ENCODE data around the gene CACNA1I.

Gene CACNA1I

DNA sequence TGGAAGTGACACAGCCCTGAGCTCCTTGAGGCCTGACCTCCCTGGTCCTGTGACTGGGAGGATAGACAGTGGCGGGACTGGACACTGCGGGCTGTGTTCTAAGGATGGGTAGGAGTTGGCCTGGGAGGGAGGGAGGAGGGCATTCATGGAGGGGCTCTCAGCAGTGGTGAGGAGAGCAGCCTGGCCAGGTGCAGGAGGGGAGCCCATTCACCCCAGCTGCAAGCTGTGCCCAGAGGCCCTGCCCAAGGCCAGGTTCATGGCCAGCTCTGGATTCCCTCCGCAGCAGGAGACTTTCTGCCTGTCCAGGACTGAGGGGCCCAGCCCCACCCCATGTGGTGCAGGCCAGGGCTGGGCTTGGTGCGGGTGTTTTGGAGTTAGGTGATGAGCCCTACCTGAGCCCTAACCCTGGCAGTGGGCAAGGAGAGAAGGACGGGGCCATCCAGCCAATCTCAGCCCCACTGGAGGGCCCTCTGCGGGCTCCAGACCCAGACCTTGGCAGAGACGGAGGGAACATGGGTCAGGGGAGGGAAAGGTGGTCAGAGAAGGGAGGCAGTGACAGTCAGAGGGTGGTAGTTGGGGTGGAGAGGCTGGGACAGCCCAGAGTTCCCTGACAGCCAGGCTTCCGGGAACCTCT is 26.8 kb downstream of the CACNA1I start:
- no peak for DNase-seq (ENCODE audit: low spot score)

DNA sequence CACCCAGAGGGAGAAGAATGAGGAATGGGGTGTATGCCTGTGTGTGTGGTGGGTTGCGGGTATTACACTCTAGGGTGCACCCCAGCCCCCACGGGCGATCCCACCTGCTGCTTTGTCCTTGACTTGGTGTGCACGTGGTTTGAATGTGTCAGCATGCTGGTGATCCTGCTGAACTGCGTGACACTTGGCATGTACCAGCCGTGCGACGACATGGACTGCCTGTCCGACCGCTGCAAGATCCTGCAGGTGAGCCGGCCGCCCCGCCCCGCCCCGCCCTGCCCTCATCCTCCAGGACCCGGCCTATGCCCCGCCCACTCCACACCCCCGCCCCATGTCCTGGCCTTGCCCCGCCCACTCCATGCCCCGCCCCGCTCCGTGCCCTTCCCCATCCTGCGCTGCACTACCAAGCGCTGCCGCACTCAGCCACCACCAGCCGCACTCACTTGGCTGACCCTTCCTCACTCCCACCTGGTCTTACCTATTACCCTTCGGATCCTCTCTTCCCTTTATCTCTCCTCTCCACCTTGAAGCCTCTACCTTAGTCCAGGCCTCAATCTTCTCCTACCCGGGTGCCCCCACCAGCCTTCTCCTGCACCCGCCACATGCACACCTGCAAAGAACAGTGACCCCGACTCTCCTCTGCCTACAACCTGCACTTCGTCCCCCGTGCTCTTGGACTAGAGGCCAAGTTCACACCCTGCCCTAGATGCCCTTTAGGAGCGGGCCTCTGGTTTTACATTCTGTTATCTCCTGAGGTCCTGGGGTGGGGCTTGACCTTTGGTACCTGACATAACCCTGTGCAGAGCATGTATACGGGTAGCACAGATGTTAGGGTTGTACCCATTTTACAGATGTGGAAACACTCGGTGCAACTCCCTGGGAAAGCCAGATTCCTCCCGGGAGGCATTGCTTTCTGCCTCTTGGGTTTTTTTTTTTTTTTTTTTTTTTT is 27.7 kb downstream of the CACNA1I start:
- no peak for DNase-seq (ENCODE audit: low spot score)

GRCh38 chr22:39600491-39601179 is 30.1 kb downstream of the CACNA1I start:
- no peak for DNase-seq (ENCODE audit: low spot score)

DNA sequence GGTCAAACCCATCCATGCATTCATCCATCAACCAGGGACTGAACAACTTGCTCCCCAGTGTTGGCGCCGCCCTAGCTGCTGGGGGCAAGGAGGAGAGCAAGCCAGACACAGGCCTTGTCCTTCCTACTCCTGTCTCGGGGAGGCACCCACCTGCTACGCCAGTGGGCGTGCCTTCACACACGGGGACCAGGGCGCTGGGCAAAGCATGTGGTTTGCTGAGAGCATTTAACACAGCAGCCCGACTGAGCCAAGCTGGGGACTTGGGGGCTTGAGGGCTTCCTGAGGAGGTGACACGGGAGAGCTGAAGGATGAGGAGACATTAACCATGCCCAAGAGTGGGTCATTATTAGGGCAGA is 30.6 kb downstream of the CACNA1I start:
- no peak for DNase-seq (ENCODE audit: low spot score)

DNA sequence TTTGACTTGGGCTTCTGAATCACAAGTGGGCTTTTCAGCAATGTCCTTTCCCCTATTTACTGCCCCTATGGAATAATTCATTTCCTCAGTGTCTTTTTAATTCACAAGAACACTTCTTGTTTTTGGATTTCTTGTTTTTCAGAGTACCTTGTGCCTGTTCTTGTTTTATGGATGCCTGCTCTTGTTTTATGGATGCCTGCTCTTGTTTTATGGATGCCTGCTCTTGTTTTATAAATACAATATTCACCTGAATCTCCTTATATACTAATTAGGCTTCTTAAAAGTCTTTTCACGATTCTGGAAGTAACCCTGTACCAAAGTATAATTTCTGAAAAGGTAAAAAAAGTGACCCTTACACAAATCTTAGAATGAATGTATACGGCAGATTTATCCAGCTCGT is 32.8 kb downstream of the CACNA1I start:
- DNase-seq (ENCODE audit: low spot score) = no peak

DNA sequence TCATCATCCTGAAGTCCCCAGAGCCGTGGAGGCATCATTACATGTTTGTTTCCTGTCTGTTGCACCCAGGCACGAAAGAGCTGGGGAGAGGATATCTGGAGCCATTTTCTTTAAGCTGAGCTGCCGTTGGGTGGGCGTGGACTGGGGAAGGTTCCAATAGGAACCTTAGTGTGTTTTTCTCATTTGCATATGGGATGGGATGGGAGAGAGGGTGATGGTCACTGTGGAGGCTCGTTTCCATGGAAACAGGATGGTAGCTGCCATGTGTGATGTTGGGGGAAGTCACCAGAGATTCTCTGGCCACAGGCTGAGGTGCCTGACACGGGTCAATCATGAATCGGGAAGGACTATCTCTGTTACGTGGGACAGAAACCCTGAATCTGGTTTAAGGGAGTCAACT is 39.7 kb downstream of the CACNA1I start:
- no peak for DNase-seq (ENCODE audit: low spot score)

DNA sequence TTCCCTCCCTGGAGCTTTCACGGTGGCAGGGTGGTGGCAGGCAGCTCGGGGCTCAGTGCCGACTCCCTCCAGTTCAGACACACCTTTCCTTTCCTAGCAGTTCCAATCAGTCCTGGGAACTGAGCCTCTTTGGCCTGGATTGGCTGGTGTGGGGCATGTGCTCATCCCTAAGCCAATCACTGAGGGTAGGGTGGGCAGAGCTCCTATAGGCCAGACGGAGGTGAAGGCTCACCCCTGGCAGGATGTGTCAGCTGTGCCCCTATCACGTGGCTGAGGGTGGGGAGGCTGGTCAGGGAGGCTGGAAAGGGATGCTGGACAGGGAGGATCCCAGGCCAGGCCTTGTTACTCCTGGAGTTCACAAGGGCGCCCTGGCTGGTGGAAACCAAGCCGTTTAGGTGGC is 40.2 kb downstream of the CACNA1I start:
- DNase-seq (ENCODE audit: low spot score) = no peak

DNA sequence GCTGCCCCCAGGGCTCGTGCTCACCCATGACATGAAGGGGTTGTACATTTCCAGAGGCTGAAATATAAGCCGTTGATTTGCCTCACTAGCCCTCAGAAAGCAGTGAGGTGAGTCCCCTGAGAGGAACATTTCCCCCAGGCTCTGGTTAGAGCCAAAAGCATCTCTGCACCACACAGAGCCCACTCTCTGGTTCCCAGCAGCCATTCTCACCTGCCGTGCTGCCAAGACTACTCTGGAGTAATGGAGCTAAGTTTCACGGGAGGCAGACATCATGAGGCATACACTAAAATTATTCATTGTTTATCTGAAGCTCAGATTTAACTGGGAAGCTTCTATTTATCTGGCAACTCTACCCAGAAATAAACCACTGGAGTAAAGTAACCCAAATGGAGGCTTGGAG is 40.8 kb downstream of the CACNA1I start:
- no peak for DNase-seq (ENCODE audit: low spot score)

GRCh38 chr22:39612811-39613548 is 42.4 kb downstream of the CACNA1I start:
- no peak for DNase-seq (ENCODE audit: low spot score)

- no peak for DNase-seq (ENCODE audit: low spot score)
Observed at GRCh38 chr22:39613549-39613921, 43.0 kb downstream of the CACNA1I start.

GRCh38 chr22:39614442-39614841 is 43.9 kb downstream of the CACNA1I start:
- DNase-seq (ENCODE audit: low spot score) = no peak

- DNase-seq (ENCODE audit: low spot score) = no peak
Observed at GRCh38 chr22:39616051-39616450, 45.5 kb downstream of the CACNA1I start.

DNA sequence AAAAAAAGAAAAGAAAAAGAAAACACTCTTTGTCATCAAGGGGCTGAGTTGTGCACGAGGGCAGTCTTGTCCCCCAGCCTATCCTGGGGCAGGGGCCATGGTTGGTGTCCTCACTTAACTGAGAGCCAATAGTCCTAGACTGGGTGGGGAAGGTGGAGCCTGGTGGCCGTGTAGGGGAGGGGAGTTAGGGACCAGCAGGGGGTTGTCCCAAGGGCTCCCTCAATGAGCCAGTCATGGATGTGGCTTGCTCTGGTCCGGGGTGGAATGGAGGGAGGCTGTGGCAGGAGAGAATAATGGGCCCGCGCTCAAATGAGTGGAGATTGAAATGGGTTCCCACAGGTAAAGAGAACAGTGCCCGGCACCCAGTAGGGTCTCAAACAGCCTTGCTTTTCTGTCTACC is 46.2 kb downstream of the CACNA1I start:
- no peak for DNase-seq (ENCODE audit: low spot score)

GRCh38 chr22:39617342-39617741 is 46.8 kb downstream of the CACNA1I start:
- no peak for DNase-seq (ENCODE audit: low spot score)

GRCh38 chr22:39617970-39618757 is 47.6 kb downstream of the CACNA1I start:
- no peak for DNase-seq (ENCODE audit: low spot score)

DNA sequence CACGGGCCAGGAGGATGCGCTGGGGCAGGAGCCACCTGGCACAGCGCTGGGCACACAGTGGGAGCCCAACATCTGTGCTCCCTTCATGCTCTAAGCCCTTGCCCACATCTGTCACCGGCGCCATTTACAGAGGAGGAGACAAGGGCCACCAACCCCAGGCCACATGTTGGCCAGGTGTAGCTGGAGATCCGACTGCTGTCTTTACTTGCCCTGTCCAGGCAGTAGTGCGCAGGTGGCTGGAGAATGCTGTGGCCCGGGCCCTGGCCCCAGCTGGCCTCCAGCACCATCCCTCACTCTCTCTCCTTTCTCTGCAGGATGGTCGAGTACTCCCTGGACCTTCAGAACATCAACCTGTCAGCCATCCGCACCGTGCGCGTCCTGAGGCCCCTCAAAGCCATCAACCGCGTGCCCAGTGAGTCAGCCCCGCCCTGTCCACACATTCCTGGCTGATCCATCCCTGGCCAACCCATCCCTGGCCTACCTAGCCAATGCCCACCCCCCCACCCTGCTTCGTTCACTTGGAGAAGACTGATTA is 48.5 kb downstream of the CACNA1I start:
- no peak for DNase-seq (ENCODE audit: low spot score)

DNA sequence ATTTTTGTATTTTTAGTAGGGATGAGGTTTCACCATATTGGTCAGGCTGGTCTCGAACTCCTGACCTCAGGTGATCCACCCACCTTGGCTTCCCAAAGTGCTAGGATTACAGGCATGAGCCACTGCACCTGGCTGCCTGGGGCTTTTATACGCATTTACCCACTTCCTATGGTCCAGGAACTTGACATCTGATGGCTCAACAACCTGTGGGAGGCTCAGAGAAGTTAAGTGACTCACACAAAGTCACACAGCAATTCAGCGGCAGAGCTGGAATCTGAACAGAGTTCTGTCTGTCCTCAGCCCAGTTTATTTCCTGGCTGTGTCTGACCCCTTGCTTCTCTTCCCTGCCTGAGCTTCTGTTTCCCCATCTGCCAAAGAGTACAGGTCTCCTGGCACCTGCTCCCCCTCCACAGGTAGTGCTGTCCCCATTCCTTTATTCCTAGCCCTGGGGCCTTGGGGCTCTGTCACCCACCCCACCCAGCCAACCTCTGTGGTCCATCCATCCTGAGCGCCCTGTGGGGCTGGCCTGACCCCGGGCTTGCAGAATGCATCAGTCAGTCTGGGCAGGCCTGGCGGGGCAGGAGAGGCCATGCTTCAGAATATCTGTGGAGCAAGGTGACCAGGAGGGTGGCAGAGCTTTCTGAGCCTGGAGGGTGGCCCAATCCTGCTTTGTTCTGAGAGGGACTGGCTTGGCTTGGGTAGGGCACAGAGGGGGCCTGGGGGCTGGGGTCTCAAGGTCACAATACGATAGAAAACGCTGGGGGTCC is 50.6 kb downstream of the CACNA1I start:
- DNase-seq (ENCODE audit: low spot score) = no peak

GRCh38 chr22:39621826-39622225 is 51.3 kb downstream of the CACNA1I start:
- no peak for DNase-seq (ENCODE audit: low spot score)

GRCh38 chr22:39622881-39623367 is 52.4 kb downstream of the CACNA1I start:
- peak; percentile 20 for DNase-seq (ENCODE audit: low spot score)

Measured in globus pallidus (tissue), 1 donor.